C4-2B (cell line): ENCODE results near the gene TNFRSF8.

Experiments used
- CTCF ChIP-seq: fragments of 450-650 bp; conservative IDR thresholded peaks from 2 replicates; pipeline ENCODE4 v1.5.1; 2017; ENCODE audit warnings: mild to moderate bottlenecking
- ZFX ChIP-seq: fragments of 450-650 bp; IDR thresholded peaks from 2 replicates; pipeline ENCODE4 v1.6.1; 2017

GRCh38 chr1:12136916-12137610 is 74.0 kb downstream of the TNFRSF8 start:
- TF ChIP-seq CTCF (no peak), ZFX (no peak)
